ENCODE results near the gene CNTNAP5. TPM values are rescaled to one million over a fixed set of nuclear protein-coding genes. Genes with fewer than 3 reads are reported as not detected.
"Not testable (repeated sequence)": the region's sequence is repeated elsewhere in the genome, so short reads cannot be mapped to it uniquely, and the experiment has no call there.

Gene CNTNAP5
- total RNA-seq, 3 donors from 2014 or later (not counting 1 experiment from before 2014, with no cell fraction given): not detected

- intact Hi-C loops (cut with micrococcal nuclease): no loop called here
- H3K27me3 Mint-ChIP-seq (ENCODE audit: low read depth in 2 of 2): no peaks in the 10 kb centered on the region
- Histone ChIP-seq H3K36me3 (ENCODE audit: control insufficient read depth, insufficient read depth, low read length) (no peaks in the 10 kb centered on the region), H3K27ac (ENCODE audit: low read length) (no peak overlapping the region), H3K27me3 (ENCODE audit: control insufficient read depth, insufficient read depth, low read length) (no peaks in the 10 kb centered on the region), H3K9me3 (ENCODE audit: control insufficient read depth, insufficient read depth, low read length) (no peaks in the 10 kb centered on the region), H3K4me3 (ENCODE audit: low read length) (no peak overlapping the region), H3K4me1 (ENCODE audit: control insufficient read depth, insufficient read depth, low read length) (no peaks in the 10 kb centered on the region)
- WGBS (ENCODE audit: insufficient coverage): 72% methylated on average over 1 of the region's 1 CpG
- no peak for DNase-seq
- no peak for TF ChIP-seq CTCF (IDR thresholded peaks at IDR 0.05)
- peaks cover 0 to 5% of the 10 kb centered on the region in 2 donors for H3K9me3 Mint-ChIP-seq
- no peak overlapping the region for H3K27ac Mint-ChIP-seq
- no peak for ATAC-seq
- H3K4me3 Mint-ChIP-seq: no peak overlapping the region
- H3K36me3 Mint-ChIP-seq: no peaks in the 10 kb centered on the region
- no peaks in the 10 kb centered on the region for H3K4me1 Mint-ChIP-seq
These were observed 357.1 kb downstream of the CNTNAP5 start for GRCh38 chr2:124382067-124382618.

DNA sequence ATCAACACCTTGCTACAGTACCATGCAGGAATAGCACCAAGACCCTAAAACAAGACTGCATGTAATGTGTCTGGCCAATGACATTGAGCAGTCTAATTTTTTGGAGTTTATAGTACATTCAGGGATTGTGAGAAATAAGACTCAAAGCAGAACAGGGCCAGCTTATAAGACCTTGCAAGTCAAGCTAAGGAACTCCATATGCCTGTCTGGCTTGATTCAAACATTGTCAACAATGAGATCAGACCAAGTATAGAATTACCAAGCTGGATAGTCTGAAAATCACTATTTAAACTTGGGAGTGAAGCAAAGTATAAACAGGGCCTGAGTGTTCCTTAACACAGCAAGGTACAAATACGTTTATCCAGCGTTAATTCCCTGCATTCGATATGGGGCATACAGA, 370.9 kb downstream of the CNTNAP5 start:
- H3K27ac ChIP-seq (ENCODE audit: low read length): no peak overlapping the region
- no peaks in the 10 kb centered on the region for H3K4me1 Mint-ChIP-seq
- no peaks in the 10 kb centered on the region for H3K4me1 ChIP-seq (ENCODE audit: control insufficient read depth, insufficient read depth, low read length)
- DNase-seq (no peak), ATAC-seq (no peak)
- no peak overlapping the region for H3K4me3 Mint-ChIP-seq
- H3K36me3 Mint-ChIP-seq: no peaks in the 10 kb centered on the region
- H3K4me3 ChIP-seq (ENCODE audit: low read length): no peak overlapping the region
- intact Hi-C loops (cut with micrococcal nuclease): no loop called here
- no peaks in the 10 kb centered on the region for H3K36me3 ChIP-seq (ENCODE audit: control insufficient read depth, insufficient read depth, low read length)
- H3K27me3 Mint-ChIP-seq (ENCODE audit: low read depth in 2 of 2): no peaks in the 10 kb centered on the region
- H3K27ac Mint-ChIP-seq: no peak overlapping the region
- TF ChIP-seq CTCF (IDR thresholded peaks at IDR 0.05): no peak
- no peaks in the 10 kb centered on the region for H3K27me3 ChIP-seq (ENCODE audit: control insufficient read depth, insufficient read depth, low read length)
- H3K9me3 ChIP-seq (ENCODE audit: control insufficient read depth, insufficient read depth, low read length): no peaks in the 10 kb centered on the region
- WGBS (ENCODE audit: insufficient coverage): 84% methylated on average over 3 of the region's 3 CpGs
- peaks cover 4 to 9% of the 10 kb centered on the region in 2 donors for H3K9me3 Mint-ChIP-seq

DNA sequence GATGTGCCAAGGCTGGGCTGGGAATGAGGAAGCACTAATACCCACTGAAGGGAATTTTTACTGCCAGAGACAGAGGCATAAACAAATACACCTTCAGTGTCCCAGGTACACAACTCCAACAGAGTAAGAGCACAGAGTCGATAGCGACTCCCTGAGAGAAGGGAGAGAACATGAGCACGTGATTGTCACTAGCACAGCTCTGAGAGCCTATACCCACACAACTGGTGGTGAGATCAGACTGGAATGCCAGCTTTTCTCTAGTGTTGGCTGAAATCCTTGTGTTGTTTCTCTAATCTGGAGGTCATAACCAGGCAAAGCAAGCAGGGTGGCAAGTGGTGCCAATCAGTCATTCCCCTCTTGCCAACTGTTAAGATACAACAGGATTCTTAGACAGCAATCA, 377.2 kb downstream of the CNTNAP5 start:
- Histone ChIP-seq H3K4me1 (ENCODE audit: control insufficient read depth, insufficient read depth, low read length) (no peaks in the 10 kb centered on the region), H3K27me3 (ENCODE audit: control insufficient read depth, insufficient read depth, low read length) (no peaks in the 10 kb centered on the region), H3K4me3 (ENCODE audit: low read length) (no peak overlapping the region), H3K9me3 (ENCODE audit: control insufficient read depth, insufficient read depth, low read length) (peaks cover 6% of the 10 kb centered on the region), H3K36me3 (ENCODE audit: control insufficient read depth, insufficient read depth, low read length) (no peaks in the 10 kb centered on the region), H3K27ac (ENCODE audit: low read length) (no peak overlapping the region)
- no peaks in the 10 kb centered on the region for H3K27me3 Mint-ChIP-seq (ENCODE audit: low read depth in 2 of 2)
- H3K4me3 Mint-ChIP-seq: no peak overlapping the region
- TF ChIP-seq CTCF (IDR thresholded peaks at IDR 0.05): no peak
- peaks cover 10 to 12% of the 10 kb centered on the region in 2 donors for H3K9me3 Mint-ChIP-seq
- peaks cover 3% of the 10 kb centered on the region for H3K36me3 Mint-ChIP-seq
- 78% methylated on average over 2 of the region's 3 CpGs for WGBS (ENCODE audit: insufficient coverage)
- no peak overlapping the region for H3K27ac Mint-ChIP-seq
- intact Hi-C loops (cut with micrococcal nuclease): no loop called here
- no peak for DNase-seq
- H3K4me1 Mint-ChIP-seq: no peaks in the 10 kb centered on the region
- ATAC-seq: no peak

- H3K4me3 ChIP-seq (ENCODE audit: low read length); H3K36me3 ChIP-seq (ENCODE audit: control insufficient read depth, insufficient read depth, low read length); H3K9me3 Mint-ChIP-seq; H3K36me3 Mint-ChIP-seq; intact Hi-C loops (cut with micrococcal nuclease); H3K4me1 Mint-ChIP-seq; H3K27me3 ChIP-seq (ENCODE audit: control insufficient read depth, insufficient read depth, low read length); H3K27ac Mint-ChIP-seq; H3K9me3 ChIP-seq (ENCODE audit: control insufficient read depth, insufficient read depth, low read length); DNase-seq; ATAC-seq; H3K4me1 ChIP-seq (ENCODE audit: control insufficient read depth, insufficient read depth, low read length); H3K27me3 Mint-ChIP-seq (ENCODE audit: low read depth in 2 of 2); H3K27ac ChIP-seq (ENCODE audit: low read length); H3K4me3 Mint-ChIP-seq: not testable (repeated sequence)
- 89% methylated on average over 14 of the region's 35 CpGs for WGBS (ENCODE audit: insufficient coverage)
These were observed 382.9 kb downstream of the CNTNAP5 start for GRCh38 chr2:124407836-124408534.

Data from natural killer cell (primary cell).